HG03342 (cell line): ENCODE results near the gene CXCR2.
A peak's percentile ranks its signal among the peaks of the same experiment; 100 is the strongest.
"Not testable (repeated sequence)": the region's sequence is repeated elsewhere in the genome, so short reads cannot be mapped to it uniquely, and the experiment has no call there.

Source experiments
- ATAC-seq: cut with Tn5 transposase; IDR thresholded peaks from one replicate; pipeline ENCODE4 v1.9.1; 2021; ENCODE audit warnings: mild to moderate bottlenecking, moderate library complexity; ENCODE audit not compliant: unreplicated experiment

The CXCR2 gene

DNA sequence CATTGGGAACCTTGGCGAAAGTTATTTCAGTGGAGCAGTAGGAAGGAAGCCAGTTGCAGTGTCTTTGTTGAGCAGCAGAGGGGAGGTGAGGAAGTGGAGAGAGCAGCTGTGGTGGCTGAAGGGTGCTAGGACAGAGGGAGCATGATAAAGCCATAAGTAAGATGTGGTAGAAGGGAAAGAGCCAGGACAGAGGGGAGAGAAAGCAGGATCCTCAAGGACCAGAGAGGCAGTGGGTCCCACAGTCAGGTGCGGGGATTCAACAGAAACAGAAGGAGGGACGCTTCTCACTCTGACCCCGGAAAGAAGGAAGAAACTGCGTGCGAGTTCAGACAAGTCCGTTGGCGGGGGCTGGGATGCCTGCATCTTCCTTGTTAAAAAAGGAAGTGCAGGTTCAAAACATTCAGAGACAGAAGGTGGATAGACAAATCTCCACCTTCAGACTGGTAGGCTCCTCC, at the start of gene CXCR2:
Gene CXCR2 (plus strand): TSS at position 403 of the 455 bp plus-strand sequence. CDS start 8,774 bp downstream, outside the sequence.
- no peak for ATAC-seq

GRCh38 chr2:218077464-218078216, 48.2 kb upstream of the CXCR2 start:
- ATAC-seq, result no peak

DNA sequence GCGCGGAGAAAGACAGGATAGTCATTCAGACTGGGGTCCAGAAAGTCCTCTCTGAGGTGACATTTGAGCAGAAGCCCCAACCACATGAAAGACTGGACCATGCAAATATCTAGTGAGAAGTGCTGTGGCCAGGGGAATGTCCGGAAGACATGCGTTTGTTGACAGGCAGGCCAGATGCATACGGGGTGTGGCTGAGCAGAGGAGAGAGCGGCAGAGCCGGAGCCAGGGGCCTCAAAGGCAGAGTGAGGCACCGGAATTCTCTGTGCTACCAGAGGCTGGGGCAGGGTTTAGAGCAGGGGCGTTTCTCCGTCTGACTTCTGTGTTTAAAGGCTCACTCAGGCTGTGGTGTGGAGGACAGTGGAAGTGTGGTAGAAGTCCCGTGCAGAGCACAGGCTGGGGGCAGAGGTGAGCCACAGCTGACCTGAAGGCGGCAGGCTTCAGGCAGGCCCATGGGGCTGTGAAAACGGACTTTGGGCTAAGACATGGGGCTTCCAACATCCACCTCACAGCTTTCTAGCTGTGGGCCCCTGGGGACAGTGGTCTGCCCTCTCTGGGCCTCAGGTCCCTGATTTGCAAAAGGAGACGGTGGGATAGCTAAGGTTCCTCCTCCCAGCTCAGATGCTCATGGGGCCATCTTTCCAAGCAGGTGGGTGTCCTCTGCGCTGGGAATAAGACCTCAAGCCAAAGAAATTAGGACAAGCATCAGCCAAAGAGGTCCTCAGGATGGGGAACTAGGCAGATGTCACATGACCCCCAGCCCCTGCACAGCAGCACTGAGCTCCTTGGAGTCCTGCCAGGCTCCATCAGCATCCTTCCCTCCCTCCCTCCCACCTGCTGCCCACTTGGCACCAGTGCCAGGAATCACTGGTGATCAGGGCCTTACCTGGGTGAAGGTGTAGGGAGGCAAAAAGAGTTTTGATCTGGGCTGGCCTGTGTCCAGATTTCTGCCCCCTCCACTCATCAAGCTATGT, 45.6 kb upstream of the CXCR2 start:
- ATAC-seq, result no peak

- ATAC-seq, result peak; percentile 93
These were observed 44.8 kb upstream of the CXCR2 start for GRCh38 chr2:218081063-218081462.

DNA sequence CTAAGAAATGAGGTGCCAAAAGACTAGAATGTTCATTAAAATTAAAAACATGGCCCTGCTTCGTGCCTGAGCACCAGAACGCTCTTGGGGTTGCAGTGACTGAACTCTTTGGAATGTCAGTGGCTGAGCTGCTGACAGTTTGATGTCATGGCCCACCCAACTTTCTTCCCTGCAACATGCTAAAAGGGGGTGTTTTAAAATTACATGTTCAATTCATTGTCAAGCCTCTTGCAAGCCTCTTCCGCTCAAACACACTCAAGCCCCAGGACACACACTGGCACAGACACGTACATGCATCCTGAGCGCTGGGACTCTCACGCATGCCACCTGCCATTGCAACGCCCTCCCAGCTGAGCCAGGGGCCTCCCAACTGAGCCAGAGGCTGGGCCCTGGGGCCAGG, 44.1 kb upstream of the CXCR2 start:
- no peak for ATAC-seq

GRCh38 chr2:218082586-218083351, 43.1 kb upstream of the CXCR2 start:
- no peak for ATAC-seq

DNA sequence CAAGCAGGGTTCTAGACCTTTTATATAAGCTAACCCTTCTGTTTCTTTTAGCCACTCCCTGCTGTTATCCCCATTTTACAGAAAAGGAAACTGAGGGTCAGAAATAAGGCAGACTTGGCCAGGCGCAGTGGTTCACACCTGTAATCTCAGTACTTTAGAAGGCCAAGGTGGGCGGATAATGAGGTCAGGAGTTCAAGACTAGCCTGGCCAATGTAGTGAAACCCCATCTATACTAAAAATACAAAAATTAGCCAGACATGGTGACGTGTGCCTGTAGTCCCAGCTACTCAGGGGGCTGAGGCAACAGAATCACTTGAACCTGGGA, 42.5 kb upstream of the CXCR2 start:
- ATAC-seq, result no peak

DNA sequence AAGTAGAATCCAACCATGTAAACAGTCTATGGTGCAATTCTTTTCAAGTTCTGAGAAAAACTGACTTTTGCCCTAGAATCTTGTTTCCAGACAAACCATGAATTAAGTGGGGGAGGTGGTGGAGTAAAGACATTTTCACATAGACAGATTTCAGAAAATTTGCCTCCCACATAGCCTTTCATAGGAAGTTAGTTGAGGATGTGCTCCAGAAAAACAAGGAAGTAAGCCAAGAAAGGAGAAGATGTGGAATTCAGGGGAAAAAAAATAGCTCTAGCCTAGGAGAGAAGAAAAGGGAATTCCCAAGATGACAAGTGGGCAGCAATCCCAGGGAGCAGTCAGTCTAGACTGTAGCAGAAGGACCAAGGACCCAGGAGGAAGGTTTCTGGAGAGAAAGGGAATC, 39.4 kb upstream of the CXCR2 start:
- no peak for ATAC-seq

DNA sequence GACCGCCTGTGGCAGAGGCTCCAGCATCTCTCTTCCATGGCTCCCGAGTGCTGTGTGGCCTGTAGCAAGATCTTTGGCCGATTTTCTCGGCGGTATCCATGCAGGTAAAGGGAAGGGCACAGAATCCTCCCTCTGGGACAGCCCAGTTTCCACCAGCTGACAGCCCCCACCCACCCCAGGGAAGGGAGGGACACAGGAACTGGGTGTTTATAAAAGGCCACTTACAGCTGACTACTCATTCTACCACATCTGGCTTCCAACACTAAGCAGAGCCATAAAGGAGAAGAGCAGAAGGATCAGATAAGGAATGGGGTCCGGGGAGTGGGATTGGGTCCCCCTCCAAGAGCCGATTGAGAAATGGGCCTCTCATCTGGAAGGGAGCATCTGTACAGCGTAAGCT, 36.6 kb upstream of the CXCR2 start:
- ATAC-seq, result no peak

GRCh38 chr2:218091746-218092145, 34.1 kb upstream of the CXCR2 start:
- ATAC-seq, result no peak

DNA sequence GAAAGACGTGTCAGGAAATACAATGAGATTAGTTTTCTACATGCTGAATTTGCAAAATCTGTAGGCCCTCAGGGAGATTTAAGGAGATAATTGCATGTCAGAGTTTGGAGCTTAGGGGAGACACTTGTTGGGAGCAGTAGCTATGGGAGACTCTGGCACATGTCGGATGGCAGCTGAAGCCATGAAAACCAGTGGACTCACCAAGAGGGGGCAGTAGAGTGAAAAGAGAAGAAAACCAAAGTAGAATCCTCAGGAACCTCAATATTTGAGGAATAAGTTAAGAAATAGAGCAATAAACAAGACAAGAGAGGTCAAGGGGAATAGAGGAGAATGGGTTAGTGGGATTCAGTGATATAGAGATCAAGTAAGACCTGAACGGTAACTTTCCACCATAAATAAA, 31.9 kb upstream of the CXCR2 start:
- ATAC-seq, result no peak

DNA sequence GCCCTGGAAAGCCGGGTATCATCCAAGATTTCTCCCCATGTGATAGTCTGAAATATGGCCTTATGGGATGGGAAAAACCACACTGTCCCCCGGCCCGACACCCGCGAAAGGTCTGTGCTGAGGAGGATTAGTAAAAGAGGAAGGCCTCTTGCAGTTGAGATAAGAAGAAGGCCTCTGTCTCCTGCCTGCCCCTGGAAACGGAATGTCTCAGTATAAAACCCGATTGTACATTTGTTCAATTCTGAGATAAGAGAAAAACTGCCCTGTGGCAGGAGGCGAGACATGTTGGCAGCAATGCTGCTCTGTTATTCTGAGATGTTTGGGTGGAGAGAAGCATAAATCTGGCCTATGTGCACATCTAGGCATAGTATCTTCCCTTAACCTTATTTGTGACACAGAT, 30.0 kb upstream of the CXCR2 start:
- ATAC-seq, result no peak

- ATAC-seq, result no peak
These were observed 27.9 kb upstream of the CXCR2 start for GRCh38 chr2:218097975-218098374.

- ATAC-seq, result not testable (repeated sequence)
These were observed 17.0 kb upstream of the CXCR2 start for GRCh38 chr2:218108834-218109233.

GRCh38 chr2:218121789-218122188, 4.0 kb upstream of the CXCR2 start:
- ATAC-seq, result not testable (repeated sequence)

DNA sequence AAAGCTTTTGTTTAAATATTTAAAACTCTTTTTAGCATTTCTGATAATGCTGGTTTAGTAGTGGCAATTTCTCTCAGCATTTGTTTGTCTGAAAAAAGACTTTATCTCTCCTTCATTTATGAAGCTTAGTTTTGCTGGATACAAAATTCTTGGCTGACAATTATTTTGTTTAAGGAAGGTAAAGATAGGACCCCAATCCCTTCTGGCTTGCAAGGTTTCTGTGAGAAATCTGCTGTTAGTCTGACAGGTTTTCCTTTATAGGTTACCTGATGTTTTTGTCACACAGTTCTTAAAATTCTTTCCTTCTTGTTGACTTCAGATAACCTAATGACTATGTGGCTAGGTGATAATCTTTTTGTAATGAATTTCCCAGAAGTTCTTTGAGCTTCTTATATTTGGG, 3.5 kb upstream of the CXCR2 start:
- not testable (repeated sequence) for ATAC-seq

DNA sequence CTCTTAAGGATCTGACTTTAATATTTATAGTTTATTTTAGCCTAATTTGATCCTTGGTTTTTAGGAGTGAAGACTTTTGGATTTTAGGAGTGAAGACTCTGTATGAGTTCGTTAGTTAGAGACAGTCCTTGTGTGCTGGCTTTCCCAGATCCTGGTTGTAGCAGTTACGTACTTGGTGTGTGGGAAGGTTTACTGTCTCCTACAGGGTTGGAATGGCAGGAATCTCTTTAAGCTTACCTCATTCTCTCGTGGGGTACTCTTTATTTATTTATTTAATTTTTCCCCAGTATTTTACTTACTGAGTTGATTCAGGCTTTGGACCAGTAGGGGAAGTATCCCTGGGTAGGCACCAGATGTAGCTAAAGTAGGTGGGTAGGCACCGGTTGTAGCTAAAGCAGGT, 1.8 kb upstream of the CXCR2 start:
- no peak for ATAC-seq

DNA sequence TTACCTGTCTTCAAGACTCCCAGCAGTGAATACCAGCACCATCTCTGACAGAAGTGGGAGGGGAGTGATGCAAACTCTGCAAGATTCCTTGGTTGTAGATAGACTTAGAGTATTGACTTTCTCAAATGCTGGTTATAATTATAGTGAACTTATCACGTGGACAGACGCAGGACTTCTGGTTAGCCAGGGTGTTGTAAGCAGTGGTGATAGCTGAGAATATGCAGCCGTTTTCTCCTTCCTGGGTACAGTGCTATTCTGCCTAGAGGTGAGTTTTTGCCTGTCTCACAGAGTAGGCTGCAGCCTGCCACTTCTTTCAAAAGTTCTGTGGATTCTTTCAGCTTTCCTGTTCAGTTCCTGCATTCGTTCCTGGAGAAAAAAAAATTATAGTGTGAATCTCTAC, 733 bp upstream of the CXCR2 start:
- ATAC-seq, result no peak

DNA sequence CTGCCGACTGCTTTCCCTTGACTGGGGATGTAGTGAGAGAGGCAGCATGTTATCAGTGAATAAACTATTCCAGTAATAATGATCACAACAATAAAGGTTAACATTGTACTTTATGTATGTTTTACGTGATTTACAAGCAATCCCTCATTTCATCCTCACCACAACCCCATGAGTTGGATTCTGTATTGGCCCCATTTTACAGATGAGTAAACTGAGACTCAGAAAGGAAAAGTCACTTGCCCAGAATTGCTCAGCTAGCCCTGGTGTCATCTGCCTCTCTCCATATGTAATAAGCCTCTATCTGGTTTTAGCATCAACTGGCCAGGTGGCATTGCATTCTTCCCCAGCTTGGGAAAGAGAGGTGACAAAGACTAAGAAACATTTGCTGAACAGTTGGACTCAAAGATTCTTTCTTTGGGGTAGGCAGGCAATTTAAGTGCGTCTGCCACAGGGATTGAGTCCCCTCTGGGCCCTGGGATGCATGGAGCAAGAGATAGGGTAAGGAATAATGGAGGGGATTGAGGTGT, 2.2 kb downstream of the CXCR2 start:
- ATAC-seq, result no peak

- no peak for ATAC-seq
These were observed 3.1 kb downstream of the CXCR2 start for GRCh38 chr2:218128781-218129457.
